Activated T-cell treated with anti-CD3 and anti-CD28 coated beads for 48 hours (primary cell): Measurements from ENCODE around the gene SLAMF1.
A peak's percentile ranks its signal among the peaks of the same experiment; 100 is the strongest.
"Not testable (repeated sequence)": the region's sequence is repeated elsewhere in the genome, so short reads cannot be mapped to it uniquely, and the experiment has no call there.

Experiments
- DNase-seq: peaks from one replicate; pipeline ENCODE4 v3.0.0-alpha.2; 2020; ENCODE audit warnings: low read depth

The SLAMF1 gene

GRCh38 chr1:160597705-160598104, 49.1 kb downstream of the SLAMF1 start:
- DNase-seq = no peak

- no peak for DNase-seq
These were observed 49.8 kb downstream of the SLAMF1 start for GRCh38 chr1:160597051-160597450.

- no peak for DNase-seq
These were observed 56.4 kb downstream of the SLAMF1 start for GRCh38 chr1:160590488-160590887.

GRCh38 chr1:160588468-160588867, 58.4 kb downstream of the SLAMF1 start:
- DNase-seq = no peak

DNA sequence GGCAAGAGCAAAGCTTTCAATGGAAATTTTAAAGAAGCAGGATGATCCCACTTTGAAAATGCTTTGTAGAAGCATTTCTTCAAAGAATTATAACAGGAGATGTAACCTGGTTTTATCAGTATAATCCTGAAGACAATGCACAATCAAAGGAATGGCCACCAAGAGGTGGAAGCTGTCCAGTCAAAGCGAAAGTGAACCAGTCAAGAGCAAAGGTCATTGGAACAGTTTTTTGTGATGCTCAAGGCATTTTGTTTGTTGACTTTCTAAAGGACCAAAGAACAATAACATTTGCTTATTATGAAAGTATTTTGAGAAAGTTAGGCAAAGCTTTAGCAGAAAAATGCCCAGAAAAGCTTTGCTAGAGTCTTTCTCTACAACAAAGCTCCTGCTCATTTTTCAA, 62.1 kb downstream of the SLAMF1 start:
- DNase-seq = no peak

GRCh38 chr1:160582976-160583375, 63.9 kb downstream of the SLAMF1 start:
- not testable (repeated sequence) for DNase-seq

DNA sequence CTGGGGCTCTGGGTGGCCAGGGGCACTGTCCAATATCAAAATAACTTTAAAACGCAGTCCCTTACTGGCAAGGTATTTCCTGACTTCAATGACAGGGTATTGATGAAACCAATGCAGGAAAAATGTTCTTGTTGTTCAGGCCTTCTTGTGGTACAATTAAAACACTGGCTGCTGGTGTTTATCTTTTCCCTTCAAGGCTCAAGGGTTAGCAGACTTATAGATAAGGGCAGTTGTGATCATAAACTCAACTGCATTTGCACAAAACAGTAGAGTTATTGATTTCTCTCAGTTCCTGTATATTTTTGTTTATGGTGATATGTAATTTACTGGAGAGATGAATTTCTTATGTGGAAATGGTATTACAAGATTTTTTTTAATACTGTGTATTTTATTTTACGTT, 64.9 kb downstream of the SLAMF1 start:
- no peak for DNase-seq

GRCh38 chr1:160580221-160580812, 66.5 kb downstream of the SLAMF1 start:
- no peak for DNase-seq

GRCh38 chr1:160579216-160579701, 67.6 kb downstream of the SLAMF1 start, which contains the start of gene CD84:
Gene CD84 (minus strand): TSS chr1:160579496. CDS start chr1:160579437, 59 bp downstream.
- DNase-seq = no peak

DNA sequence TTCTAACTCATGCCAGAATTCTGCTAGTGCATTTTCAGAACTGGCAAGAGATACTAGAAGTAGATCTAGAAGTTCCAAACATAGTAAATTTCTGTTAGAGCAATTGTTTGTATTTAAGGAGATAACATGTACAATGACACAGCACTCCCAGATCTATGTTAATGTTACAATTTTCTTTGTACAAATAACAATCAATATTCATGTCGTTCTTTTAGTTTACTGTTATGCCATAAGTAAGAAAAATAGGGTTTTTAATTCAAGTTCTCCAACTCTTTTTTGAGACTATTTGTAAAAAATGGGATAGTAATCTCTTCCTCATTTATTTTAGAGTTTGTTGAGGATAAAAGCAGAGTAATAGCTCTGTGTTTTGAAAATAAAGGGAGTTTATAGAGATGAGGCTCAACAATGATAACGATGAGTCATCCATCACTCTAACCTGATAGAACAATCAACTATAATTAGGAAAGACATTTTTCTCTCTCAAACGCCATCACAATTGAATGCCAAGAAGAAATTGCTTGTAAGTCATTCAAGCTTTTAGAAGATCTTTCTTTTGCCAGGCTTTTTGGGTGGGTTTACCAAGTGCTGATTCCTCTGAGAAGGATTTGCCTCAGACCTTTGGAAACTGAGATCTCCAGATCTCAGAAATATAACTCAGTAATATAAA, 68.2 kb downstream of the SLAMF1 start:
- DNase-seq = no peak

DNA sequence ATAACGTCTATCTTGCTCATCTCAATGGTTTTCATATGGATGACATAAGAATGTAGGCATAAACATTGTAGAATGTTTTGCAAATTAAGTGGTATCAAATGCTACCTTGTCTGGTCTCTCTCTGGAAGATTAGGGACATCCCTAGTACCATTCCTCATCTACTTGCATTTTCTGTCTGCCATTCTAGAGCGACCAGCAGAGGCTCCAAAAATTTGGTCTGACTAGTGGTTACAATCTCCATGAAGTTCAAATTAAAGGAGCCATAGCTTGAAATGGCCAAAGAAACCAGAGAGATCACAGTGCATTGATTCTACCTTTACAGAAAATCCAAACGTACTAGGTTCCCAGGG, 68.7 kb downstream of the SLAMF1 start:
- DNase-seq = no peak

DNA sequence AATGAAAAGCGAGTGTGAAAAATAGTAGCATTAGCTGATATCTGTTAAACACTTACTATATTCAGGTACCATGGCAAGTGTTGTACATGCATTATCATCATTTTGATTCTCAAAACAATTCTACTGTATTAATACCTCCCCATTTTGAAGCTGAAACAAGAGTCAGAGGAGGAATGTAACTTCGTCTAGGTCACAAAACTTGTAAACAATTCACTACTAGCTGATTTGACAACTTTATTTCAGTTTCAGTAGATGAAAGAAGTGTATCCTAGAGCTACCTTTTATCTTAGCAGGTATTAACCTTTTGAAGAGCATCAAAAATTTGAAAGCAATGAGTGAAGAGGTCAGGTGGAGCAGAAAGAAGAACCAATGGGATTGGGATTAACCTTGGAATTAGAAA, 69.2 kb downstream of the SLAMF1 start:
- DNase-seq = no peak

DNA sequence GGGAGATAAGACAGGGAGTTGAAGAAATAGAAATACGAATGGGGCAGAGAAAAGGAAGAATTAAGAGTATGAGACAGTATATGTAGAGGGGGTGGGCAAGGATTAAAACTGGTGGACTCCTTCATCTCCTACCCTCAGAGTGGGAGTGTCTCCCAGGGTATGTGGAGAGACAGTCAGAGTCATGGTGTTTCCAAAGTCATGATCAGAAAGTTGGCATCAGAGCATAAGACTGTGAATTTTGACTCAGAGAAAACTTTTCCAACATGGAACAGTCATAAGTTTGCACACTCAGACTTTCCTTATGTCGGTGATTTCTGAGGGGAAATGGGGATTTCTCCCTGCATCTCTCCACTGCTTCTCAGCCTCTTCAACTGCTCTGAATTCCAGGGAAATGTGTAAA, 70.0 kb downstream of the SLAMF1 start:
- DNase-seq = no peak

DNA sequence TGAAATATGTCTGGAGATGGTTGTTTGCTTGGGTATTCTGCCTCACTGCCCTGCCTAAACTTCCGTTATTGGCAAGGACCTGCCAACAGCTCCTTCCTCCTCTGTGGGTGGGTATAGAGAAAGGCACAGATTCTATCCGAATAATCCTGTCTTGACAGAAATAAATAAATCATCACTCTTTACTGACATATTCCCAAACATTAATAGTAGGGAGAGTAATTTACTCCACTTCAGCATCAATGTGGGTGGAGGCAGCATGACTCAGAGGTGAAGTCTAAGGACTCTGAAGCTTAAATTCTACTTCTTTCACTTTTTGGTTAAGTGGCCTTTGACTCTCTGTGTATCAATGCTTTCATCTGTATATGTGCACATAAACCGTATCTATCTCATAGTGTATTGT, 70.5 kb downstream of the SLAMF1 start:
- DNase-seq = no peak

DNA sequence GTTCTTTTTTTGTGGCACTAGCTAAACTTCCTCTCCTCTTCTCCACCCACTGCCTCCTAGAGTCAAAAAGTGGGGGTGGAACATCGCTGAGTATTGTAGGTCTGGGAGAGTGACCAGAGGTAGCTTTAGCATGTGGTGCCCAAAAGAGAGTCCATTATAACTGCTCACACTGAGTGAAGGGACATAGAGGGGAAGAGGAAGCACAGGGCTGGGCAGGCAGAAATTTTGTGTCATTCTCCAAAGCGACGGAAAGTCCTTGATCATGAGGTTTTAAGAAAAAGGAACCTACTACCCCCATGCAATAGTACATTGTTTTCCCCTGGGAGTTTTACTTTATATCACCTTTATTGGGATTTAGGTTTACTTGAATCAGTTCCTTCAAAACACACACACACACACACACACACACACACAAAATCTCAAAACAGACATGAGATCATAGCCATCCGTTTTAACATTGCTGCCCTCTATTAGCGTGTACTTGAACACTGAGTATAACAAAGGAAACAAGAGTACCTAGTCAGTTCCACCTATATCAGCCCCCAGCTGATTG, 71.7 kb downstream of the SLAMF1 start:
- DNase-seq = no peak

GRCh38 chr1:160570840-160571239, 76.0 kb downstream of the SLAMF1 start:
- DNase-seq = no peak

DNA sequence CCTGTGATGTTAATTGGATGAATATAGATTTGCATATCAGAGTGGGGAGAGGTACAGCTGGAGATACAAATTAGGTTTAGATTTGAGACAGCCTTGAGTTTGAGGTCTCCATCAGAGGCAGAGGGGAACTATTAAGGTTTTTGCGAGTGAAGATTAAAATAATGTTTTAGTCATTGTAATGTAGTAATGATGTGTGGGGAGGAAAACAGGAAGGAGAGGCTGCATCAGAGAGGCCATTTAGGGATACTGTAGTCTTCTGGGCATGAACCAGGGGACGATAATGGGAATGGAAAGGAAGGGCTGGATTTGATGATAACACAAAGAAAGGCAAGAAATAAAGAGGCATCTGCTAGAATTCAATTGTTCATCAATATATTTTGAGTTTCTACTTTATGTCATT, 77.0 kb downstream of the SLAMF1 start:
- no peak for DNase-seq

DNA sequence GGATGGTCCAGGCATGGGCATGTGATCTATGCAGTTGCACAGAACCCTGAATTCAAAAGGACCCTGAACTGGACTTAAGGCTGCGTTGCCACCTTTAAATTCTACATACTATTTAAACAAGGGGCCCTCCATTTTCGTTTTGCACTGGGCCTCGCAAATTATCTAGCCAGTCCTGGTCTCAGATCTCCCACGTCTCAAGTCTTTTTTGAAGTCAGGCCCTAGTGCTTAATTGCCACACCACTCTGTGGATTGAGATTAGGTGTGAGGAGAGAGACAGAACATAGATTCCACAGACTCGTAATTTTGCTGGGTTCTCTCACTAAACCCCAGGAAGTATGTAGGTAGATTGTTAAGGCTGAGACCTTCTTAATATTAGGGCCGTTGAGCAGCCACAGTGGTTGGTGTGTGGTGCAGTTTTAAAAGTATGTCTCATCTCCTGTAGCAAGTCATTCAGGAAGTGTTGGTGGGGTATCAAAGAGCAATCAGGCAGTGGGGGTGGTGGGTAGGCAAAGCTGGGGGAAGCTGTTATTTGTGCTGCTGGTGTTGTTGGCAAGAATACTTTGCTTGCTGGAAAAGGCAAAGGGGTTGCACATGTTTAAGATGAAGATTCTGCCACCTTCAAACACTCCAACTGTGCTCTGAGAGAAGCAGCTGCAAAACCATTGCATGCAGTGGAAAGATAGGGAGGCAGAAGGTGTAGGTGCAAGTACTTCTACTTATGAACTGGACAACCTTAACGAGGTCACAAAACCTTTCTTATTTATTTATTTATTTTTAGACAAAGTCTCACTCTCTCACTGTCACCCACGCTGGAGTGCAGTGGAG, 78.8 kb downstream of the SLAMF1 start:
- DNase-seq = peak; percentile 50

DNA sequence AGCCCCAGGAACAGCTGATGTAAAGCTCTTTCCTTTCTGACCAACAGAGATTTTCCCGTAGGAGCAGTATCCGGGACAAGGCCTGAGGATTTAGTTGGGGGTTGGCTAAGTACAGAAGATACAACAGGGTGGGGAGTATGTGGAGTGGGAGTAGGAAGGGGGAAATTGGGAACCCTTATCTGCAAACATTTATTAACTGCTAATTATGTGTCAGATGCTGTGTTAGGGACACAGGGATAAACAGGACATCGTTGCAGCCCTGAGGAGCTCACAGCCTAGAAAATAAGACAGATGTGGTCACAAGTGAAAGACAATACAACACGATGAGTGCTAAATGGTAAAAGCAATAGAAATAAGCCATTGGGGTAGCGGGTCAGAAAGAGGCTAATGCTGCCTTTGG, 79.5 kb downstream of the SLAMF1 start:
- DNase-seq = no peak

DNA sequence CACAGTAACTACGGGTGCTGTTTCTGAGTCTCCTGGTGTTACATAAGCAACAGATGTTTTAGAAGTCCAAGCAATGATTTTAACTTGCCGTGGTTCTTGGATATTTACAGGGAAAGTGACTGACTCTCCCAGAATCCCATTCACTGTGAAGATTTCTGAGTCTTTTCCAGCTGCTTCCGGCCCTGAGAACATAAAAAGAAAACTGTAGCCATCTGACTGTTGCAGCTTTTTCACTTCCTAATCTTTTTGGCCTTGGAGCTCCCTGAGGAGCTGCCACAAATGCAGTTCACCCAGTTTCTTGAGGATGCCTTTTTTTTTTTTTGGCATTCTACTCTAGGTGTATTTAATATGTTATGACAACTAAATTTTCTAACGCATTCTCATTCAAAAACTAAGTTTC, 81.3 kb downstream of the SLAMF1 start:
- no peak for DNase-seq

DNA sequence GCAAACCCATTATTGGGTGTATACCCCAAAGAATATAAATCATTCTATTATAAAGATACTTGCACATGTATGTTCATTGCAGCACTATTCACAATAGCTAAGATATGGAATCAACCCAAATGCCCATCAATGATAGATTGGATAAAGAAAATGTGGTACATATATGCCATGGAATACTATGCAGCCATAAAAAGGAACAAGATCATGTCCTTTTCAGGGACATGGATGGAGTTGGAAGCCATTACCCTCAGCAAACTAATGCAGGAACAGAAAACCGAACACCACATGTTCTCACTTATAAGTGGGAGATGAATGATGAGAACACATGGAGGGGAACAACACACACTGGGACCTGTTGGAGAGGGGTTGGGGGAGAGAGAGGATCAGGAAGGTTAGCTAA, 83.6 kb downstream of the SLAMF1 start:
- not testable (repeated sequence) for DNase-seq

GRCh38 chr1:160562745-160563144, 84.1 kb downstream of the SLAMF1 start:
- DNase-seq = not testable (repeated sequence)

- no peak for DNase-seq
These were observed 86.0 kb downstream of the SLAMF1 start for GRCh38 chr1:160560806-160561205.
